HG03066 (cell line): ENCODE data around the gene INCENP.
"Not testable (repeated sequence)": the region's sequence is repeated elsewhere in the genome, so short reads cannot be mapped to it uniquely, and the experiment has no call there.

Experiments
- ATAC-seq: cut with Tn5 transposase; IDR thresholded peaks from one replicate; pipeline ENCODE4 v1.9.1; 2021; ENCODE audit warnings: low read depth; ENCODE audit not compliant: unreplicated experiment

The INCENP gene

DNA sequence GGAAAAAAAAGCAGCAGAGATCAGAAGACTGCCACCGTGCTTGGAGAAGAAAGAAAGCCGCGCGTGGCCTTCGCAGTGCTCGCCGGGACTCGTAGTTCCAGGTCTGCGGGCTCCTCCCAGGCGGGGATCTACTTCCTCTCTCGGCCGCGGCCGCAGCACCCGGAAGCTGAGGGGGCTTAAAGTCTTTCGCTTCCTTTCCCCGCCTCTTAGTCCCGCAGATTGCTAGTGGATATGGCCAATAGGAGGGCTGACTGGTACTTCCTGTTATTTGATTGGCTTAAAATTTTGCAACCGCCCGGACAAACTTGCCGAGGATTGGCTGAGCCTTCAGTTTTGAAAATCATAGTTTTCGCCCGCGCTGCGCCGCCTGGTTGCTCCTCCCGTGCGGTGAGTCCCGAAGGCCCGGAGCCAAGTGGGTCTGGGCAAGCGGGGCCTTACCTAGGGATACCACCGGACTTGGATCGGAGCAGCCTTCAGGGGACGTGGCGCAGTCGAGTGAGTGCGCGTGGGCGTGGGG lies at the start of gene INCENP:
Gene INCENP (plus strand): TSS at position 343 of the 517 bp plus-strand sequence. CDS start 4,151 bp downstream, outside the sequence.
- peak; percentile 99 for ATAC-seq

DNA sequence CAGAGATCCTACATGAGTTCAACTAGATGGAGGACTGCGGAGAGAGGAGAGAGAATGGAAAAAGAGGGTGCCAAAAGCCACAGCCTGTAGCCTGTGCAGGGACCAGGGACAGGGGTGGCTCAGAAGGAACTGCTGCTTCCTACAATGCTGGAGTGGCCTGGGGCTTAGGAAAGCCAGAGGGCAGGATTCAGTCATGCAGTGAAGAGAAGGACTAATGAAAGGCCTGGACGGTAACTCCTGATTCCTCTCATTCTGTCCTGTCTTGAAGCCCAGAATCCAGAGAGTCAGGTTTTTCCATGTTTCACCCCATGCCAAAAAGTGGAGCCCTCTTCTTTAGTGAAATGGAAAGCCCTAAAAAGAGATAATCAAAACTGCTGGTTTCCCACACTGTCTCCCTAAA lies 48.4 kb upstream of the INCENP start:
- no peak for ATAC-seq

DNA sequence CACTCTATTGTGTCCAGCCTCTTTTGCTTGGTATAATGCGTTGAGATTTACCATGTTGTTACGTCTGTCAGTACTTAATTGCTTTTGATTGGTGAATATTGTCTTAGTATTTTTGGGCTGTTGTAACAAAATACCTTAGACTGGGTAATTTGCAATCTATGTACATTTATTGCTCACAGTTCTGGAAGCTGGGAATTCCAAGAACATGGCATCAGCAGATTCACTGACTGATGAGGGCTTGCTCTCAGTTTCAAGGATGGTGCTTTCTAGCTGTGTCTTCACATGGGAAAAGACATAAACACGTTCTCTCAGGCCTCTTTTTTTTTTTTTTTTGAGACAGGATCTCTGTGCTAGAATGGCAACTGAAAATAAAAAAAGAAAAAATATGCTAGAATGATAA lies 46.7 kb upstream of the INCENP start:
- no peak for ATAC-seq

GRCh38 chr11:62081378-62082291 lies 42.2 kb upstream of the INCENP start:
- ATAC-seq = no peak

- ATAC-seq = no peak
Observed at GRCh38 chr11:62082292-62082657, 41.5 kb upstream of the INCENP start.

- ATAC-seq = not testable (repeated sequence)
Observed at GRCh38 chr11:62084801-62085200, 39.0 kb upstream of the INCENP start.

- no peak for ATAC-seq
Observed at GRCh38 chr11:62087694-62088093, 36.1 kb upstream of the INCENP start.

GRCh38 chr11:62088331-62088933 lies 35.4 kb upstream of the INCENP start:
- no peak for ATAC-seq

- no peak for ATAC-seq
Observed at GRCh38 chr11:62103141-62103540, 20.7 kb upstream of the INCENP start.

- ATAC-seq = no peak
Observed at GRCh38 chr11:62103986-62104385, 19.8 kb upstream of the INCENP start.

GRCh38 chr11:62104816-62105653 lies 18.8 kb upstream of the INCENP start:
- no peak for ATAC-seq

DNA sequence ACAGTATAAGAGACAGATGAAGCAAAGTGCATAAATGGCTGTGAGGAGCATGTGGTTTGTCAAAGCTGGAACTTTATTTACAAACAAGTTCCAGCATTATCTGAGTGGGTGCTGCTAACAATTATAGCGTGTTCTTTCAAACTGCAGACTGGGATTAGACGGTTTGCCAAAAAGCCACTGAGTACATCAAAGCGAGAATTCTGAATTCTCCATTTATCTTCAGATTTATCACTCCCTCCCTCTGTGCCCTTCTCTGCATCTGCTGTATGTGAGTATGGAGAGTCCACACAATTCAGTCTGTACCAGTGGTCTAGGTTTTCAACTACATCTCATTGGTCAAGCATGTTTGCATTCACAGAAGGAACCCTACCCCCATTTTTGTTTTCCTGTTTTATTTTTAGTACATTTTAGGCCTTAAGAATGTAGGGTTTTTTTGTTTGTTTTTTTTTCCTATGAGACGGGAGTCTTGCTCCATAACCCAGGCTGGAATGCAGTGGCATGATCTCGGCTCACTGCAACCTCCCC lies 18.1 kb upstream of the INCENP start:
- ATAC-seq = no peak

DNA sequence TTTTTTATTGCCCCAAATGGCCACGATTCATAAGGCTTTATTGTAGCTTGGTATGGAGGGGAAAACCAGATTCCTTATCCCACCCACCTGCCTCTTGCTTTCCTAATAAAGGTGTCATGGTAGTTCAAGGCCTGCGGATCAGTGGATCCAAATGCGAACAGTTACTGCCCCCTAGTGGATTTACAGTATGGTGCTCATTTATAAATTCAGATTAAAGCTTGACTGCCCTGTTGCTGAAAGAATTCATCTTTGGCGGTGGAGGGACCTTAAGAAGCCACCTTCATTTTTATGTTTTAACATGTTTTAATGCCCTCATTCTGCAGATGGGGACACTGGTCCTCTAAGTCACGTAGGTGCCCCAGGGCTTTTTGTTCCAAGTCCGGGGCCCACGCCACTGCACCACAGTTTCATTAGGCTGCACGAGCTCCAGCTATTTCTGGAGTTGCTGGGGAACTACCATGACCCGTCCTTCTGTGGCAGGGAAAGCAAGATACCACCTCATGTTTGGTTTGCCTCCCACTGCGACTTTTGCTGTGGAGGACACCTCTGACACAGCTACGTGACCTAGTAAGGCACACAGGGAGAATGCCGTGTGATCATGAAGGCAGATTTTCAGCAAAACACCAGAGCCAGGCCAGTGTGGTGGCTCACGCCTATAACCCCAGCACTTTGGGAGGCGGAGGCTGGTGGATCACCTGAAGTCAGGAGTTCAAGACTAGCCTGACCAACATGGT lies 15.6 kb upstream of the INCENP start:
- ATAC-seq = no peak

DNA sequence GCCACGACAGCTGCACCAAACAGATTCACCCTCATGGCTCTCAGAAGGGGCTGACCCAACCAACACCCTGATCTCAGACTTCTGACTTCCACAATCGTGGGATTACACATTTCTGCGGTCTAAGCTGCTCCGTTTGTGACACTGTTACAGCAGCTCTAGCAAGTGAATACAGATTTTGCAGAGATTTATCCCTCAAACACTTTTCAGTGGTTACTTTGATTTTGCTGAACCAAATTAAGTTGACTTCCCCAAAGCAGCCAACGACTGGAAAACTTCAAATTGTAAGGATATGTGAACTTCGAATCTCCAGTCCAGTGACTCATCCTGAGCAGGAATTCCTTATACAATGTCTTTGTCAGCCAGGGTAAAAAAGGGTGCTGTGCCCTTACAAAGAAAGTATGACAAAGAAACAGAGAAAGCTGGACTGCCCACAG lies 14.8 kb upstream of the INCENP start:
- no peak for ATAC-seq

GRCh38 chr11:62115085-62115694 lies 8.6 kb upstream of the INCENP start:
- no peak for ATAC-seq

- ATAC-seq = no peak
Observed at GRCh38 chr11:62116451-62116850, 7.4 kb upstream of the INCENP start.

GRCh38 chr11:62119569-62119968 lies 4.2 kb upstream of the INCENP start:
- ATAC-seq = no peak

DNA sequence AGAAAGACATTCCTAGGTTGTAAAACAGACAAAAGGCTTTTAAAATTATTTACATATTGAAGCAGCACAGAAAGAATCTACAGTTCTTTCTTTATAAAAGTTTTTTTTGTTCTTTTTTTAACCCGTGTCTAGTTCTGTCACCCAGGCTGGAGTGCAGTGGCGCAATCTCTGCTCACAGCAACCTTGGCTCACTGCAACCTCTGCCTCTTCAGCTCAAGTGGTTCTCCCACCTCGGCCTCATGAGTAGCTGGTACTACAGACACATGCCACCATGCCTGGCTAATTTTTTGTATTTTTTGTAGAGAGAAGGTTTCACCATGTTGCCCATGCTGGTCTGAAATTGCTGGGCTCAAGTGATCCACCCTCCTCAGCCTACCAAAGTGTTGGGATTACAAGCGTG lies 3.8 kb upstream of the INCENP start:
- ATAC-seq = no peak

DNA sequence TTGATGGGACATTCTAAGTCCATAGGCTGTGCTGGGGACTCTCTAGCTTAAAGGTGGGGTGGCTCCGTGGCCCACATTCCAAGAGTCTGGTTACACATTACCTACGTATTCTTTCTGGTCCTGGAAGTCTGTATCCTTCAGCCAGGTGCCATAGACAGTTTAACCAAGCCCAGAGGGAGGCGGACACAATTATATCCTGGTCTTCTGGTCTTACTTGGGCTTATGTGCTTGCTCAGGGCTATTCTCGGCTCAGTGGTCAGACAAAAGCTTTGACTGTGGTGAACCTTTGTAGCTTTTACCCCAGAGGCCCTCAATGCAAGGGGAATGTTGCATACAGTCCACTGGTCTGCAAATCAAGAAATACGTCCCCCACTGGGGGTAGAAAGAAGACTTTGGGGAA lies 3.4 kb upstream of the INCENP start:
- no peak for ATAC-seq

- no peak for ATAC-seq
Observed at GRCh38 chr11:62122076-62122475, 1.7 kb upstream of the INCENP start.
